Esophagus squamous epithelium (tissue), 5 donors: ENCODE measurements around the gene BRI3BP. TPM values are rescaled to one million over a fixed set of nuclear protein-coding genes. Genes with fewer than 3 reads are reported as not detected.

Source experiments
- DNase-seq: peaks from one replicate; lab custom pipeline; 2025; lab: John Stamatoyannopoulos, UW
- H3K27ac ChIP-seq, 4 donors: fragments of 200-600 bp; sonication (generic); one replicate each; pipeline ENCODE4 v1.5.1; 2016 to 2019; ENCODE audit warnings: mild to moderate bottlenecking in 1 of 4
- H3K27me3 ChIP-seq, 4 donors: fragments of 200-600 bp; sonication (generic); 1 replicate in 3 of 4; 2 replicates in 1 of 4; pipeline versions ENCODE4 v1.5.1 to v1.6.0; 2017 to 2021; ENCODE audit warnings: antibody characterized with exemption in 1 of 4
- H3K36me3 ChIP-seq, 3 donors: fragments of 200-600 bp; sonication (generic); one replicate each; pipeline ENCODE4 v1.5.1; 2016 to 2019
- H3K4me1 ChIP-seq, 3 donors: fragments of 200-600 bp; sonication (generic); one replicate each; pipeline ENCODE4 v1.5.1; 2017 to 2019
- H3K4me3 ChIP-seq, 4 donors: fragments of 200-600 bp; sonication (generic); 1 replicate in 3 of 4; 2 replicates in 1 of 4; pipeline ENCODE4 v1.5.1; 2016 to 2019; ENCODE audit warnings: mild to moderate bottlenecking in 2 of 4, moderate library complexity in 1 of 4
- H3K9me3 ChIP-seq, 3 donors: fragments of 200-600 bp; sonication (generic); one replicate each; pipeline ENCODE4 v1.5.1; 2016 to 2019
- CTCF ChIP-seq, 6 experiments: fragments of 450-650 bp in 4 of 6; fragments of 200-600 bp in 2 of 6; sonication (generic) in 2 of 6; IDR thresholded peaks; one replicate each; pipeline ENCODE4 v1.5.1; 2016 to 2019; ENCODE audit warnings: antibody characterized with exemption in 6 of 6, mild to moderate bottlenecking in 4 of 6, moderate library complexity in 4 of 6
- POLR2A ChIP-seq, 4 donors: fragments of 450-650 bp; IDR thresholded peaks; one replicate each; pipeline ENCODE4 v1.6.1; 2017; ENCODE audit warnings: antibody characterized with exemption in 4 of 4, mild to moderate bottlenecking in 4 of 4, moderate library complexity in 3 of 4
- WGBS, 2 donors: methylation state at CpG; one replicate each; pipeline ENCODE4 v1.1.5; 2018; 5-methylcytosine and 5-hydroxymethylcytosine counted together
- intact Hi-C: fragments of 100-400 bp; cut with DNase I; formaldehyde crosslinking; loops from one replicate; pipeline ENCODE4 v1.15.0; 2022
- total RNA-seq, 4 donors: library from RNA; depleted of rRNA; stranded (reverse); fragments of >200 nt; gene quantifications; one replicate each; pipeline ENCODE4 v1.1.0, GENCODE V29; 2016
- donor health status: DM: yes; HTN: yes; CAD: no.

Gene BRI3BP
- total RNA-seq, 4 donors from 2014 or later: 9.7 to 23.4 (median 14.9) TPM

- DNase-seq: no peak
- no peak for TF ChIP-seq POLR2A (IDR thresholded peaks at IDR 0.05)
- TF ChIP-seq CTCF (IDR thresholded peaks at IDR 0.05): no peak
- H3K9me3 ChIP-seq: no peaks in the 10 kb centered on the region
- H3K27ac ChIP-seq: no peak overlapping the region
- no peak overlapping the region for H3K4me3 ChIP-seq
- intact Hi-C loops: no loop called here
- WGBS, 2 donors: 88 to 92% methylated on average over 15 to 18 of the region's 19 CpGs
- no peaks in the 10 kb centered on the region for H3K4me1 ChIP-seq
- no peaks in the 10 kb centered on the region for H3K27me3 ChIP-seq
- no peaks in the 10 kb centered on the region for H3K36me3 ChIP-seq
These were observed 39.2 kb downstream of the BRI3BP start for GRCh38 chr12:125032466-125033152.

GRCh38 chr12:125033288-125033687 lies 39.8 kb downstream of the BRI3BP start:
- H3K4me3 ChIP-seq: no peak overlapping the region
- DNase-seq: no peak
- intact Hi-C loops: no loop called here
- no peak overlapping the region for H3K27ac ChIP-seq
- H3K4me1 ChIP-seq: no peaks in the 10 kb centered on the region
- no peaks in the 10 kb centered on the region for H3K9me3 ChIP-seq
- WGBS, 2 donors: 87 to 90% methylated on average over 9 of the region's 9 CpGs
- no peaks in the 10 kb centered on the region for H3K27me3 ChIP-seq
- no peaks in the 10 kb centered on the region for H3K36me3 ChIP-seq
- TF ChIP-seq POLR2A (IDR thresholded peaks at IDR 0.05) (no peak), CTCF (IDR thresholded peaks at IDR 0.05) (no peak)

GRCh38 chr12:125038976-125039625 lies 45.7 kb downstream of the BRI3BP start:
- Histone ChIP-seq H3K4me3 (no peak overlapping the region), H3K4me1 (no peaks in the 10 kb centered on the region), H3K27me3 (no peaks in the 10 kb centered on the region), H3K27ac (no peak overlapping the region), H3K9me3 (no peaks in the 10 kb centered on the region), H3K36me3 (no peaks in the 10 kb centered on the region)
- intact Hi-C loops: no loop called here
- WGBS, 2 donors: 50 to 71% methylated on average over 5 to 6 of the region's 6 CpGs
- no peak for DNase-seq
- no peak for TF ChIP-seq POLR2A (IDR thresholded peaks at IDR 0.05)
- no peak for TF ChIP-seq CTCF (IDR thresholded peaks at IDR 0.05)

GRCh38 chr12:125049093-125049458 lies 55.6 kb downstream of the BRI3BP start:
- DNase-seq: no peak
- TF ChIP-seq CTCF (IDR thresholded peaks at IDR 0.05): no peak
- TF ChIP-seq POLR2A (IDR thresholded peaks at IDR 0.05): no peak
- Histone ChIP-seq H3K27me3 (no peaks in the 10 kb centered on the region), H3K9me3 (no peaks in the 10 kb centered on the region), H3K27ac (peak overlapping the region in 3 of 4 donors; percentile 68 to 78 (median 73)), H3K4me3 (peak overlapping the region; percentile 35 to 66 (median 56)), H3K36me3 (no peaks in the 10 kb centered on the region), H3K4me1 (peaks cover 0 to 16% (median 3%) of the 10 kb centered on the region in 3 donors)
- intact Hi-C loops: no loop called here
- WGBS, 2 donors: 56 to 59% methylated on average over 15 of the region's 15 CpGs

GRCh38 chr12:125050446-125050845 lies 57.0 kb downstream of the BRI3BP start:
- DNase-seq: no peak
- TF ChIP-seq CTCF (IDR thresholded peaks at IDR 0.05): no peak
- TF ChIP-seq POLR2A (IDR thresholded peaks at IDR 0.05): no peak
- Histone ChIP-seq H3K9me3 (no peaks in the 10 kb centered on the region), H3K4me3 (no peak overlapping the region), H3K27ac (no peak overlapping the region), H3K27me3 (no peaks in the 10 kb centered on the region), H3K4me1 (peaks cover 0 to 16% (median 3%) of the 10 kb centered on the region in 3 donors), H3K36me3 (no peaks in the 10 kb centered on the region)
- WGBS, 2 donors: 74 to 83% methylated on average over 10 of the region's 10 CpGs
- intact Hi-C loops: no loop called here
